GM12872 (cell line): Measurements from ENCODE around the gene GPR148.

ENCODE experiments used
- TF ChIP-seq, protein P1 (sequence below): IDR thresholded peaks from 3 replicates; pipeline ENCODE4 v1.5.1; 2011; ENCODE audit warnings: low read depth, mild to moderate bottlenecking, low read length, moderate library complexity; ENCODE audit not compliant: insufficient read depth

The GPR148 gene

DNA sequence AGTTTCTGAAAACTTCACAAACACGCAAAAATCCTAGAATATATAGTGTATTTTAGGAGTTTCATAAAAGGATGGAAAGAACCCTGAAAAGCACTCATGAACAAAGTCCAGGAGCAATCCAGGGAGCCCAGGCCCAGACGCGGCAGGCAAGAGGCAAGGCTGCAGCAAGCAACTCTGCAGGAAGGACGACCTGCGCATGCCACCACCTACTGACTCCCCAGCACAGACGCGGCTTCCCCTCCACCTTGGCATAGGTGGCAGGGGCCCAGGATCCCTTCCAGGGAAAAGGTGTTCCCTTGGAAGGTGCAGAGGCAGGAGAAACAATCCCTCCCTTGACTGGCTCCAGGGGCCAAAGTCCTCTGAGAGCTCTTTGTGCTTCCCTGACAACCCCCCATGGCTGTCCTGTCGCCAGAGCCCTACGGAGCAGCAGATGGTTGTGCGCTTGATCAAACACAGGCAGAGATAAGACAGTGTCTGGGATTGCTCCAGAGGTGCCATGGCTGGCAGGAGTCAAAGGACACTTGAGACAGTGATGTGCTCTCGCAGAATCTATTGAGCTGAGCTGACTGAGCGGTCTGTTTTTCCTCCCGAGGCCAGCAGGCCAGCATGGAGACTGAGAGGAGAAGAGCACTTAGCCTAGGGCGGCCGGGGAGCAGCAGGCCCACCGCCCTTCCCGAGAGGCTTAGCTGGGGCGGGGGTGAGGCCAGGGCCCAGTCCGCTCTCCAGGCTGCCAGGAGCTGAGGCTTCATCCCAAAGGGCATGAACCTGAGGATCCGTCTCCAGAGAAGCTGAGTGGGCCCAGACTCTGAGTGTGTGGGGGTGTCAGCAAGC, 15.6 kb downstream of the GPR148 start:
- TF ChIP-seq, protein P1, sequence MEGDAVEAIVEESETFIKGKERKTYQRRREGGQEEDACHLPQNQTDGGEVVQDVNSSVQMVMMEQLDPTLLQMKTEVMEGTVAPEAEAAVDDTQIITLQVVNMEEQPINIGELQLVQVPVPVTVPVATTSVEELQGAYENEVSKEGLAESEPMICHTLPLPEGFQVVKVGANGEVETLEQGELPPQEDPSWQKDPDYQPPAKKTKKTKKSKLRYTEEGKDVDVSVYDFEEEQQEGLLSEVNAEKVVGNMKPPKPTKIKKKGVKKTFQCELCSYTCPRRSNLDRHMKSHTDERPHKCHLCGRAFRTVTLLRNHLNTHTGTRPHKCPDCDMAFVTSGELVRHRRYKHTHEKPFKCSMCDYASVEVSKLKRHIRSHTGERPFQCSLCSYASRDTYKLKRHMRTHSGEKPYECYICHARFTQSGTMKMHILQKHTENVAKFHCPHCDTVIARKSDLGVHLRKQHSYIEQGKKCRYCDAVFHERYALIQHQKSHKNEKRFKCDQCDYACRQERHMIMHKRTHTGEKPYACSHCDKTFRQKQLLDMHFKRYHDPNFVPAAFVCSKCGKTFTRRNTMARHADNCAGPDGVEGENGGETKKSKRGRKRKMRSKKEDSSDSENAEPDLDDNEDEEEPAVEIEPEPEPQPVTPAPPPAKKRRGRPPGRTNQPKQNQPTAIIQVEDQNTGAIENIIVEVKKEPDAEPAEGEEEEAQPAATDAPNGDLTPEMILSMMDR, result no peak

DNA sequence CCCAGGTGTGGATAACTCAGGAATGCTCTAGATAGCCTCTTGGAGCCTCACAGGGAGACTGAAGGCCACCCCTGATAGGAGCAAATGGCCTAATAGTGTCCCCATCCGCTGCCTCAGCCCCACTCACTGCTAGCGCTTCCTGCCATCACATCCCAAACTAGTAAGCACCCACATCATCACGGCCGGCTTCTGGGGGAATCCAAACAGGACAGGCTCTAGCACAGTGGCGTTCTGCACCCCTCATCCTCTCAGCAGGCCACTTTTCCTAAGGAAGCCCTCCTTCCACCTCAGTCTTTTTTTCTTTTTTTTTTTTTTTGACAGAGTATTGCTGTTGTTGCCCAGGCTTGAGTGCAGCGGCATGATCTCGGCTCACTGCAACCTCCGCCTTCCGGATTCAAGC, 20.2 kb downstream of the GPR148 start:
- TF ChIP-seq, protein P1, result no peak

DNA sequence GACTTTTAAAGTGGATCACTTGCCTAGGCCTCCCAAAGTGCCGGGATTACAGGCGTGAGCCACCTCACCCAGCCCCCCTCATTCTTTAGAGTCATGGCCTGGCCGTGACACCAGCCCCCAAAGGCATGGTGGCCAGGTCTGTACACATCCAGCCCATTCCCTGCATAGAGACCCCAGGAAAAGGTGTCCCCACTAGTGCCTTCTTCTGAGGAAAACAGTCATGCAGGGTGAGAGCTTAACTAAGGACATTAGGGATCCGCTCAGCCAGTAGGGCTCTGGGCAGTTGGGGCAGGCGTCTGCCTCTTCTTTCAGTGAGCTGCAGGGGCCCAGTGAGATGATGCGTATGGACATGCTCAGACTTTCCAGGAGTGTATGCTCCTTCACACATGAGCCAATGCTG, 20.8 kb downstream of the GPR148 start:
- TF ChIP-seq, protein P1, result no peak

DNA sequence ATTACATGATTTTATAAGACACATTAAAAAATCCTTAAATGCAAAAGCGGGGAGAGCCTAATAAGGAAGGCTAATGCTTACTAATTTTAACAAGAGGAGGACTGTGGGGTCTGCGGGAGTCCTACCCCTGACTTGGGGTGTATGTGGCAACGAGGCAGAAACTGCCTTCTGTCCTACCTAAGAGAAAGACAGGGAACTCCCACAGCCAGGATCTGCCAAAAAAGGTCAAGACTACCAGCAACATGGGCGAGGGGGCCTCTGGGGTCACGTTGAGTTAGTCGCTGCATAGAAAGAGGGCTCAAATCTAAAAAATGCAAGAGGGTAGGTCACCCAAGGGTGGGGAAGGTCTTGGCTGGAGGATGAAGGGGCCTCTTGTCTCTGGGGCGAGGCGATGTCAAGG, 25.9 kb downstream of the GPR148 start:
- TF ChIP-seq, protein P1, result no peak

DNA sequence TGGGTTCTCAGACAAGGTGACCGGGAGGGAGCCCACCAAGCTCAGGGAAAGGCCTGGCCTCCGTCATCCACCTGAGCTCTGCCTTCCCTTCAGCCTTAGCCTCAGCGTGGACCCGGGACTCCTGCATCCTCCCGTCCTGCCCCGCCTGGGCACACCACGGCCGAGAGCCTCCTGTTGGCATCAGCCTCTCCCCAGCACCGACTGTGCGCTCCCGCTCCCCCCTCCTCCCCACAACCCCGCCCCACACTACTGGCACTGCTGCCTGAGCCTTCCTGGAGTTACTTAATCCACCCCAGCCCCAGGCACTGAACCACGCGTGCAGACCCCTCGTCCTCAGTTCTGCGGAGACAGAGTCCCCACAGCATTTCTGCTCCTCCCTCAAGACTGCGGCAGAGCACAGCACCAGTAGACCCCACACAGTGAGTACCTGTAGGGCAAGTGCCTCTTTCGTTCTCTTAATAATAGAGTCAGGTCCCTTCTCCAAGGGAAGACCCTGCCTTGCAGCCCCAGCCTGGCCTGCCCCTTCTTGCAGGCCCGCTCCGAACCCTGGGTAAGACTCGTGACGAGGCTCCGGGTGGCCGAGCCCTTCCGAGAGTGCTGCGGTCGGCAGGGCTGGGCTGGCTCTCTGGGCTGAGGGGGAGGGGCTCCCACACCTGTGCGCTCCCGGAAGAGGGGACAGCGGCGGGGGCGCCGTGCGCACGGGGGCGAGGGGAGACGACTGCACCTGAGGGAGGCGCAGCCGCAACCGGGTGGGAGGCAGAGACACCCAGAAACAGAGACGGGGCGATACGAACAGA, 26.6 kb downstream of the GPR148 start, which contains the start of gene AMER3:
AMER3 (plus strand) TSS at position 285 of the 797 bp plus-strand sequence. CDS start 6,533 bp downstream, outside the sequence.
- TF ChIP-seq, protein P1, result no peak

DNA sequence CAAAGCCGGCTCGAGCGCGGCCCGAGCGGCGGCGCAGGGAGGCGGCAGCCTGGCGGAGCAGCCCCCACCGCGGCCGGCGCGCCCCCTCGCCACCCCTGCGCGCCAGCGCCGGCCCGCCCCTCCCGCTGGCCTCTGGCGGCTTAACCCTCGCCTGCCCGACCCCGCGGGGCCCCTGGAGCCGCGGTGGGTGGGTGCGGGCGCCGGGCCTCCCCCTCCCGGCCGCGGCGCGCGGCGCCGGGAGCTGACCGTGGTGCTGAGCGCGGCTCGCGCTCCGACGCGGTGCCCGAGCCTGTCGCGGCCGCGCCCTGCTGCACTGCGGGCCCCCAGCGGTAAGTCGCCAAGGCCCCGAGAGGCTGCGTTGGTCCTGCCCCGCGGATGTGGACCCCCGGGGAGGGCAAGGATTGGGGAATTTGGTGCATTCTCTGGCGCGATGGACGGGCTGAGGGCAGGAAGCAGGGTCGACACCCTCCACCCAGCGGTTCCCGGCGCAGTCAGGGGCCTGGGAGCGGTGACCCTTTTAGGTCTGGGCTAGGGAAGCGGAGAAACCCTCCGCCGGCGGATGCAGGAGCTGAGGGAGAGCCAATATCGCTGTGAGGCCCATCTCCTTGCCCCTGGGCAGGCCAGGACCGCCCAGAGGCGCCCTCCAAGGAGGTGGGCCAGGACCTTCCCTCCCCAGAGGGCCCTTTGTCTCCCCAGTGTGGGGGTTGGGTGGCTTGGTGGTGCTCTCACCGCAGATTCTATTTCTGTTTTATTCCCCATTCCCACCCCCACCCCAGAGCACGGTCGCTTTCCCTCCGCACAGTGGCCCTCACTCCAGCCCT, 27.4 kb downstream of the GPR148 start:
- TF ChIP-seq, protein P1, result no peak
